ENCODE measurements around the gene CXCL1.

The CXCL1 gene

GRCh38 chr4:73892966-73893365 lies 23.8 kb downstream of the CXCL1 start:
- no peaks in the 10 kb centered on the region for H3K36me3 ChIP-seq (ENCODE audit: low read length)
- no peak overlapping the region for H3K4me3 ChIP-seq (ENCODE audit: insufficient read depth, low read length, poor library complexity, severe bottlenecking)
- H3K4me2 ChIP-seq (ENCODE audit: low read depth, low read length, poor library complexity, severe bottlenecking): no peak overlapping the region
- H3K27me3 ChIP-seq (ENCODE audit: low read length): no peaks in the 10 kb centered on the region
- H3F3A ChIP-seq (ENCODE audit: insufficient read depth): no peaks in the 10 kb centered on the region
- H3K79me2 ChIP-seq (ENCODE audit: insufficient read depth, low read length): no peaks in the 10 kb centered on the region
- no peak for TF ChIP-seq CTCF (IDR thresholded peaks at IDR 0.05; ENCODE audit: insufficient read depth, low read length, poor library complexity, severe bottlenecking)
- no peak for TF ChIP-seq EZH2phosphoT487 (conservative IDR thresholded peaks at IDR 0.05; ENCODE audit: low read length)
- H4K20me1 ChIP-seq (ENCODE audit: low read depth, low read length): no peaks in the 10 kb centered on the region
- no peak overlapping the region for H3K9ac ChIP-seq (ENCODE audit: low read length)
- no peak overlapping the region for H2AFZ ChIP-seq (ENCODE audit: low read depth, low read length, severe bottlenecking)
- H3K9me3 ChIP-seq (ENCODE audit: insufficient read depth, low read length): no peaks in the 10 kb centered on the region
- no peaks in the 10 kb centered on the region for H3K9me2 ChIP-seq (replicated peaks; ENCODE audit: insufficient read depth, low read length)
- no peak overlapping the region for H3K27ac ChIP-seq (ENCODE audit: low read depth, low read length)

DNA sequence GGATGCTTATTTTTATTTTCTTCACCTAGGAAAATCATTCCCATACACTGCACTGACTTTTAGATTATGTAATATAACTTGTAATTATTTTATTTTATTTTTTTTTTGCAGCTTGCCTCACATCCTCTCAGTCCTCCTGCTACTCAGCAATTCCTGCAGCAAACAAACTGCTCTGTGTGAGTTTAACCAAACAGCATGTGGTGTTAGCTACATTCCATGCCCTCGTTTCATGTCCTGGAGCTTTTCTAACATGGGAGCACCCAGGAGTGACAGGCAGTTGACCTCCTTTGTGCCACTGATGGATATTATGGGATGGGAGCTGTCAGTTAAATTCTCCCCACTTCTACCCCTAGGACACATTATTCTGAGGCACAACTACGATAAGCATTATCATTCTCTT lies 24.8 kb downstream of the CXCL1 start:
- no peaks in the 10 kb centered on the region for H4K20me1 ChIP-seq (ENCODE audit: low read depth, low read length)
- no peaks in the 10 kb centered on the region for H3K36me3 ChIP-seq (ENCODE audit: low read length)
- H3K9me3 ChIP-seq (ENCODE audit: insufficient read depth, low read length): no peaks in the 10 kb centered on the region
- H3K9ac ChIP-seq (ENCODE audit: low read length): no peak overlapping the region
- H3K27me3 ChIP-seq (ENCODE audit: low read length): no peaks in the 10 kb centered on the region
- no peak overlapping the region for H3K4me2 ChIP-seq (ENCODE audit: low read depth, low read length, poor library complexity, severe bottlenecking)
- no peak overlapping the region for H2AFZ ChIP-seq (ENCODE audit: low read depth, low read length, severe bottlenecking)
- TF ChIP-seq EZH2phosphoT487 (conservative IDR thresholded peaks at IDR 0.05; ENCODE audit: low read length): no peak
- no peak for TF ChIP-seq CTCF (IDR thresholded peaks at IDR 0.05; ENCODE audit: insufficient read depth, low read length, poor library complexity, severe bottlenecking)
- H3F3A ChIP-seq (ENCODE audit: insufficient read depth): no peaks in the 10 kb centered on the region
- H3K9me2 ChIP-seq (replicated peaks; ENCODE audit: insufficient read depth, low read length): no peaks in the 10 kb centered on the region
- no peak overlapping the region for H3K27ac ChIP-seq (ENCODE audit: low read depth, low read length)
- no peak overlapping the region for H3K4me3 ChIP-seq (ENCODE audit: insufficient read depth, low read length, poor library complexity, severe bottlenecking)
- H3K79me2 ChIP-seq (ENCODE audit: insufficient read depth, low read length): no peaks in the 10 kb centered on the region

- Histone ChIP-seq H4K20me1 (ENCODE audit: low read depth, low read length) (no peaks in the 10 kb centered on the region), H3K27ac (ENCODE audit: low read depth, low read length) (no peak overlapping the region), H3K27me3 (ENCODE audit: low read length) (no peaks in the 10 kb centered on the region), H3K79me2 (ENCODE audit: insufficient read depth, low read length) (no peaks in the 10 kb centered on the region), H3K36me3 (ENCODE audit: low read length) (no peaks in the 10 kb centered on the region), H3K9me2 (replicated peaks; ENCODE audit: insufficient read depth, low read length) (no peaks in the 10 kb centered on the region), H3F3A (ENCODE audit: insufficient read depth) (no peaks in the 10 kb centered on the region), H3K4me3 (ENCODE audit: insufficient read depth, low read length, poor library complexity, severe bottlenecking) (no peak overlapping the region), H3K4me2 (ENCODE audit: low read depth, low read length, poor library complexity, severe bottlenecking) (no peak overlapping the region), H3K9ac (ENCODE audit: low read length) (no peak overlapping the region), H3K9me3 (ENCODE audit: insufficient read depth, low read length) (no peaks in the 10 kb centered on the region), H2AFZ (ENCODE audit: low read depth, low read length, severe bottlenecking) (no peak overlapping the region)
- TF ChIP-seq EZH2phosphoT487 (conservative IDR thresholded peaks at IDR 0.05; ENCODE audit: low read length) (no peak), CTCF (IDR thresholded peaks at IDR 0.05; ENCODE audit: insufficient read depth, low read length, poor library complexity, severe bottlenecking) (no peak)
Observed at GRCh38 chr4:73895201-73896175, 26.3 kb downstream of the CXCL1 start.
